HepG2 (cell line): Measurements from ENCODE around the gene TIMELESS. TPM values are rescaled to one million over a fixed set of nuclear protein-coding genes. Genes with fewer than 3 reads are reported as not detected.

Experiments used
- BRD4 ChIP-seq: sonication (generic); formaldehyde crosslinking; IDR thresholded peaks from 2 replicates; pipeline ENCODE4 v1.4.0; 2020; ENCODE audit warnings: missing genetic modification reagents
- FOXA1 ChIP-seq, 2 experiments: fragments of 450-650 bp in 1 of 2; sonication (generic) in 1 of 2; formaldehyde crosslinking in 1 of 2; IDR thresholded peaks; 2 replicates each; pipeline versions ENCODE4 v1.4.0 to v1.6.1; 2016 to 2020; ENCODE audit warnings: missing genetic modification reagents in 1 of 2
- HCFC1 ChIP-seq: fragments of 150-350 bp; IDR thresholded peaks from 2 replicates; pipeline ENCODE4 v1.6.1; 2014; ENCODE audit warnings: low read depth, low read length
- RFX3 ChIP-seq: IDR thresholded peaks from 2 replicates; pipeline ENCODE4 v1.6.1; 2016; ENCODE audit warnings: missing biosample characterization, missing genetic modification reagents
- RXRA ChIP-seq: sonication (generic); formaldehyde crosslinking; IDR thresholded peaks from 2 replicates; pipeline ENCODE4 v1.5.1; 2020; ENCODE audit warnings: missing genetic modification reagents
- SNAI1 ChIP-seq: sonication (generic); formaldehyde crosslinking; IDR thresholded peaks from 2 replicates; pipeline ENCODE4 v1.5.0; 2020; ENCODE audit warnings: mild to moderate bottlenecking, missing genetic modification reagents, borderline replicate concordance
- YEATS2 ChIP-seq: sonication (generic); formaldehyde crosslinking; IDR thresholded peaks from 2 replicates; pipeline ENCODE4 v1.4.0; 2020; ENCODE audit warnings: missing genetic modification reagents, borderline replicate concordance
- ZC3H4 ChIP-seq: sonication (generic); formaldehyde crosslinking; IDR thresholded peaks from 2 replicates; pipeline ENCODE4 v1.4.0; 2020; ENCODE audit warnings: missing genetic modification reagents, borderline replicate concordance
- ZFP37 ChIP-seq: sonication (generic); formaldehyde crosslinking; IDR thresholded peaks from 2 replicates; pipeline ENCODE4 v1.4.0; 2020; ENCODE audit warnings: missing genetic modification reagents, borderline replicate concordance
- ZNF317 ChIP-seq: sonication (generic); formaldehyde crosslinking; IDR thresholded peaks from 2 replicates; pipeline ENCODE4 v1.5.0; 2020; ENCODE audit warnings: mild to moderate bottlenecking, missing genetic modification reagents
- ZNF329 ChIP-seq: sonication (generic); formaldehyde crosslinking; IDR thresholded peaks from 2 replicates; pipeline ENCODE4 v1.9.0; 2021; ENCODE audit warnings: low read depth, mild to moderate bottlenecking, missing genetic modification reagents
- ZNF616 ChIP-seq: sonication (generic); formaldehyde crosslinking; IDR thresholded peaks from 2 replicates; pipeline ENCODE4 v1.5.0; 2020; ENCODE audit warnings: low read depth, mild to moderate bottlenecking, missing genetic modification reagents
- ZNF644 ChIP-seq: IDR thresholded peaks from 2 replicates; pipeline ENCODE4 v1.6.1; 2016; ENCODE audit warnings: low read depth
- ZSCAN20 ChIP-seq: sonication (generic); formaldehyde crosslinking; IDR thresholded peaks from 2 replicates; pipeline ENCODE4 v1.4.0; 2020; ENCODE audit warnings: missing genetic modification reagents, mild to moderate bottlenecking, borderline replicate concordance
- polyA plus RNA-seq, 8 experiments: library from polyadenylated mRNA; depleted of rRNA in 3 of 8; stranded (reverse) in 7 of 8; unstranded in 1 of 8; fragments of >200 nt; fragmentation: Illumina TruSeq in 4 of 8; extraction: Trizol in 4 of 8; gene quantifications; 2 replicates each; pipeline versions ENCODE4 v1.2.1 to v1.2.3, GENCODE V29; 2011 to 2016; ENCODE audit warnings: low read depth in 4 of 8, missing spikeins in 1 of 8, mixed read lengths in 1 of 8; ENCODE audit not compliant: insufficient read depth in 1 of 8
- total RNA-seq, 5 experiments: library from RNA; depleted of rRNA; stranded (reverse); fragments of >200 nt; fragmentation: Illumina TruSeq; extraction: Trizol; gene quantifications; 2 replicates each; pipeline ENCODE4 v1.2.3, GENCODE V29; 2016; ENCODE audit warnings: low read depth in 1 of 5
- TF ChIP-seq, protein P1 (sequence below): sonication (generic); formaldehyde crosslinking; conservative IDR thresholded peaks from 2 replicates; pipeline ENCODE4 v1.8.0; 2022; ENCODE audit warnings: missing genetic modification reagents
- TF ChIP-seq, protein P2 (sequence below): IDR thresholded peaks from 2 replicates; pipeline ENCODE4 v1.6.1; 2016; ENCODE audit warnings: missing compliant biosample characterization, missing genetic modification reagents, borderline replicate concordance
- TF ChIP-seq, protein P3 (sequence below): sonication (generic); formaldehyde crosslinking; IDR thresholded peaks from 2 replicates; pipeline ENCODE4 v1.4.0; 2020; ENCODE audit warnings: missing genetic modification reagents
- TF ChIP-seq, protein P4 (sequence below): sonication (generic); formaldehyde crosslinking; IDR thresholded peaks from 2 replicates; pipeline ENCODE4 v1.8.1; 2023; ENCODE audit warnings: mild to moderate bottlenecking, missing genetic modification reagents

Gene TIMELESS
- total and polyA plus RNA-seq, 2 of the 13 experiments (the other 11 are each of a cell fraction or from before 2014, with no cell fraction given), result 4.0 to 20.3 TPM

DNA sequence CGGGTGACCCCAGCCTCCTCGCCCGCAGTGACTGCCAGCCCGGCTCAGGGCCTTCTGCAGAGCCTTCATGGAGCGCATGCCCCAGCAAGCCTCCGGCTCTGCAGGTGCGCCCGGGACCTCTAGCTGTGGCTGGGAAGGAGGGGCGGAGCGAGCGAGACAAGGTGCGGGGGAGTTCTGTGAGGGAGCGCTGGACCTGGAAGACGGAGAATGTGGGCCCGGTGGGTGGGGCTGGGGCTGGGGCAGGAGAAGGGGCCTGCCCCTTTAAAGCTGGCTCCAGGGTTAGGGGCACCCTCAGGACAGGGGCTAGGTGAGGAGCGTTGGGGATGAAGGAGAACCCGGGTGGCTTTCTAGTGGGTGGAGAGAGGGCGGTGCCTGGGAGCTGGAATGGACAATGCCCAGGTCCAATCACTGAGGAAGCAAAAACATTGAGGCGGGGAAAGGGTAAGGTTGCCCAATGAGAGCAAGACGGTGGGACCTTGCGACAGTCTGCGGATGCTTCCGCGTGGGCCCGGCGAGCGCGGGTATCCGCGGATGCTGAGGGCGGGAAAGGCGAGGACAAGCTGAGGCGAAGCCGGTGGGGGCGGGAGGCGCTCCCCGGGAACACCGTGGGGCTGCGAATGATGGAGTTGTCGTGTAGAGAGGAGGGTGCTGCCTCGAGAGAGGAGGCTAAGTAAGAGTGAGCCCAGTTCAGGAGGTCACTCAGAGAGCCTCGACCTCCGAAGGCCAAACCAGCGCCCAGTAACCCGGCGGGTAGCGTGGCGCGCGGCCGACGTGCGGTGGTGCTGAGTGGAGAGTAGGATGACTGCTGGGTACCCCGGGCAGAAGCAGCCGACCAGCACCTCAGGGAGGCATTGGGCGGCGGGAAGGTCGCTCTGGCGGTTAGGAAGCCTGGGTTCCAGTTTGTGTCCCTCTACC is 39.1 kb upstream of the TIMELESS start, which contains the start of gene GLS2 (continued):
- 0 out of 2 replicates have a peak, but pooled peaks have one; percentile 63 for TF ChIP-seq ZNF329 (CRISPR knock-in tag)
- no peak for TF ChIP-seq ZNF644 (CRISPR knock-in tag)
- peak; percentile 87; the same call in 1 of the 2 replicates for TF ChIP-seq SNAI1 (CRISPR knock-in tag)
- peak; percentile 60; the same call in 1 of the 2 replicates for TF ChIP-seq YEATS2
- TF ChIP-seq, protein P1, sequence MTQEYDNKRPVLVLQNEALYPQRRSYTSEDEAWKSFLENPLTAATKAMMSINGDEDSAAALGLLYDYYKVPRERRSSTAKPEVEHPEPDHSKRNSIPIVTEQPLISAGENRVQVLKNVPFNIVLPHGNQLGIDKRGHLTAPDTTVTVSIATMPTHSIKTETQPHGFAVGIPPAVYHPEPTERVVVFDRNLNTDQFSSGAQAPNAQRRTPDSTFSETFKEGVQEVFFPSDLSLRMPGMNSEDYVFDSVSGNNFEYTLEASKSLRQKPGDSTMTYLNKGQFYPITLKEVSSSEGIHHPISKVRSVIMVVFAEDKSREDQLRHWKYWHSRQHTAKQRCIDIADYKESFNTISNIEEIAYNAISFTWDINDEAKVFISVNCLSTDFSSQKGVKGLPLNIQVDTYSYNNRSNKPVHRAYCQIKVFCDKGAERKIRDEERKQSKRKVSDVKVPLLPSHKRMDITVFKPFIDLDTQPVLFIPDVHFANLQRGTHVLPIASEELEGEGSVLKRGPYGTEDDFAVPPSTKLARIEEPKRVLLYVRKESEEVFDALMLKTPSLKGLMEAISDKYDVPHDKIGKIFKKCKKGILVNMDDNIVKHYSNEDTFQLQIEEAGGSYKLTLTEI (CRISPR knock-in tag), result no peak
- no peak for TF ChIP-seq RFX3
- TF ChIP-seq FOXA1 (IDR thresholded peaks at IDR 0.05), result no peak
- TF ChIP-seq FOXA1 (CRISPR knock-in tag; IDR thresholded peaks at IDR 0.05), result no peak
- peak; percentile 62; the same call in 1 of the 2 replicates for TF ChIP-seq ZNF616 (CRISPR knock-in tag)
- 0 out of 2 replicates have a peak, but pooled peaks have one; percentile 55 for TF ChIP-seq BRD4 (CRISPR knock-in tag)
- TF ChIP-seq, protein P2, sequence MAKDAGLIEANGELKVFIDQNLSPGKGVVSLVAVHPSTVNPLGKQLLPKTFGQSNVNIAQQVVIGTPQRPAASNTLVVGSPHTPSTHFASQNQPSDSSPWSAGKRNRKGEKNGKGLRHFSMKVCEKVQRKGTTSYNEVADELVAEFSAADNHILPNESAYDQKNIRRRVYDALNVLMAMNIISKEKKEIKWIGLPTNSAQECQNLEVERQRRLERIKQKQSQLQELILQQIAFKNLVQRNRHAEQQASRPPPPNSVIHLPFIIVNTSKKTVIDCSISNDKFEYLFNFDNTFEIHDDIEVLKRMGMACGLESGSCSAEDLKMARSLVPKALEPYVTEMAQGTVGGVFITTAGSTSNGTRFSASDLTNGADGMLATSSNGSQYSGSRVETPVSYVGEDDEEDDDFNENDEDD (CRISPR knock-in tag), result peak; percentile 99
- TF ChIP-seq ZSCAN20 (CRISPR knock-in tag), result peak; percentile 86; the same call in 1 of the 2 replicates
- no peak for TF ChIP-seq ZNF317 (CRISPR knock-in tag)
- TF ChIP-seq, protein P3, sequence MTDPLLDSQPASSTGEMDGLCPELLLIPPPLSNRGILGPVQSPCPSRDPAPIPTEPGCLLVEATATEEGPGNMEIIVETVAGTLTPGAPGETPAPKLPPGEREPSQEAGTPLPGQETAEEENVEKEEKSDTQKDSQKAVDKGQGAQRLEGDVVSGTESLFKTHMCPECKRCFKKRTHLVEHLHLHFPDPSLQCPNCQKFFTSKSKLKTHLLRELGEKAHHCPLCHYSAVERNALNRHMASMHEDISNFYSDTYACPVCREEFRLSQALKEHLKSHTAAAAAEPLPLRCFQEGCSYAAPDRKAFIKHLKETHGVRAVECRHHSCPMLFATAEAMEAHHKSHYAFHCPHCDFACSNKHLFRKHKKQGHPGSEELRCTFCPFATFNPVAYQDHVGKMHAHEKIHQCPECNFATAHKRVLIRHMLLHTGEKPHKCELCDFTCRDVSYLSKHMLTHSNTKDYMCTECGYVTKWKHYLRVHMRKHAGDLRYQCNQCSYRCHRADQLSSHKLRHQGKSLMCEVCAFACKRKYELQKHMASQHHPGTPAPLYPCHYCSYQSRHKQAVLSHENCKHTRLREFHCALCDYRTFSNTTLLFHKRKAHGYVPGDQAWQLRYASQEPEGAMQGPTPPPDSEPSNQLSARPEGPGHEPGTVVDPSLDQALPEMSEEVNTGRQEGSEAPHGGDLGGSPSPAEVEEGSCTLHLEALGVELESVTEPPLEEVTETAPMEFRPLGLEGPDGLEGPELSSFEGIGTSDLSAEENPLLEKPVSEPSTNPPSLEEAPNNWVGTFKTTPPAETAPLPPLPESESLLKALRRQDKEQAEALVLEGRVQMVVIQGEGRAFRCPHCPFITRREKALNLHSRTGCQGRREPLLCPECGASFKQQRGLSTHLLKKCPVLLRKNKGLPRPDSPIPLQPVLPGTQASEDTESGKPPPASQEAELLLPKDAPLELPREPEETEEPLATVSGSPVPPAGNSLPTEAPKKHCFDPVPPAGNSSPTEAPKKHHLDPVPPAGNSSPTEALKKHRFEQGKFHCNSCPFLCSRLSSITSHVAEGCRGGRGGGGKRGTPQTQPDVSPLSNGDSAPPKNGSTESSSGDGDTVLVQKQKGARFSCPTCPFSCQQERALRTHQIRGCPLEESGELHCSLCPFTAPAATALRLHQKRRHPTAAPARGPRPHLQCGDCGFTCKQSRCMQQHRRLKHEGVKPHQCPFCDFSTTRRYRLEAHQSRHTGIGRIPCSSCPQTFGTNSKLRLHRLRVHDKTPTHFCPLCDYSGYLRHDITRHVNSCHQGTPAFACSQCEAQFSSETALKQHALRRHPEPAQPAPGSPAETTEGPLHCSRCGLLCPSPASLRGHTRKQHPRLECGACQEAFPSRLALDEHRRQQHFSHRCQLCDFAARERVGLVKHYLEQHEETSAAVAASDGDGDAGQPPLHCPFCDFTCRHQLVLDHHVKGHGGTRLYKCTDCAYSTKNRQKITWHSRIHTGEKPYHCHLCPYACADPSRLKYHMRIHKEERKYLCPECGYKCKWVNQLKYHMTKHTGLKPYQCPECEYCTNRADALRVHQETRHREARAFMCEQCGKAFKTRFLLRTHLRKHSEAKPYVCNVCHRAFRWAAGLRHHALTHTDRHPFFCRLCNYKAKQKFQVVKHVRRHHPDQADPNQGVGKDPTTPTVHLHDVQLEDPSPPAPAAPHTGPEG, result peak; percentile 95
- TF ChIP-seq ZFP37 (CRISPR knock-in tag), result peak; percentile 94
- TF ChIP-seq ZC3H4 (CRISPR knock-in tag), result no peak
- peak; percentile 28; the same call in 1 of the 2 replicates for TF ChIP-seq RXRA
- TF ChIP-seq, protein P4, sequence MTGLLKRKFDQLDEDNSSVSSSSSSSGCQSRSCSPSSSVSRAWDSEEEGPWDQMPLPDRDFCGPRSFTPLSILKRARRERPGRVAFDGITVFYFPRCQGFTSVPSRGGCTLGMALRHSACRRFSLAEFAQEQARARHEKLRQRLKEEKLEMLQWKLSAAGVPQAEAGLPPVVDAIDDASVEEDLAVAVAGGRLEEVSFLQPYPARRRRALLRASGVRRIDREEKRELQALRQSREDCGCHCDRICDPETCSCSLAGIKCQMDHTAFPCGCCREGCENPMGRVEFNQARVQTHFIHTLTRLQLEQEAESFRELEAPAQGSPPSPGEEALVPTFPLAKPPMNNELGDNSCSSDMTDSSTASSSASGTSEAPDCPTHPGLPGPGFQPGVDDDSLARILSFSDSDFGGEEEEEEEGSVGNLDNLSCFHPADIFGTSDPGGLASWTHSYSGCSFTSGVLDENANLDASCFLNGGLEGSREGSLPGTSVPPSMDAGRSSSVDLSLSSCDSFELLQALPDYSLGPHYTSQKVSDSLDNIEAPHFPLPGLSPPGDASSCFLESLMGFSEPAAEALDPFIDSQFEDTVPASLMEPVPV, result peak; percentile 91
- no peak for TF ChIP-seq HCFC1
